NCI-H774 (cell line): ENCODE measurements around the gene OCA2.

Source experiments
- DNase-seq: peaks from one replicate; lab custom pipeline; 2025; lab: John Stamatoyannopoulos, UW

Gene OCA2

GRCh38 chr15:28103831-28104230 is 4.7 kb upstream of the OCA2 start:
- DNase-seq: no peak

DNA sequence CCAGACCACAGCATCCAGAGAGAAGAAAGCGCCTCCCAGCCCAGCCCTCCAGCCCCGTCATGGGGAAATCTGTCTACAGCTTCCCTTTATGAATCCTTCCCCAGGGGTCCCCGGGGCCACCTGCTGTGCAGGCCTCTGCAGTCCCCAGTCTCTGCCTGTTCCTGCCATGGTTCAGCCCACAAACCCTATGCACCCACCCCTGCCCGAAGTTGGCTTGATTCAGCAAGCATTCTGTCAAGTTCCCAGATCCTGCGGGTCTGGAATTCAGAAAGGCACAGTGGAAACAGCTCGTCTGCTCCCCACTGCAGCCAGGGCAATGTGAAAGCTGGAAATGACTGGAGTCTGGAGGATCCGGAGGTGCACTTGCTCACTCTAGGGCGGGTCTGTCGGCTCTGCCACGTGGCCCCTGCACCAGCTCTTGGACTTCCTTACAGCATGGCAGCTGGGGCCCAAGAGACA is 2.9 kb upstream of the OCA2 start:
- DNase-seq: no peak

DNA sequence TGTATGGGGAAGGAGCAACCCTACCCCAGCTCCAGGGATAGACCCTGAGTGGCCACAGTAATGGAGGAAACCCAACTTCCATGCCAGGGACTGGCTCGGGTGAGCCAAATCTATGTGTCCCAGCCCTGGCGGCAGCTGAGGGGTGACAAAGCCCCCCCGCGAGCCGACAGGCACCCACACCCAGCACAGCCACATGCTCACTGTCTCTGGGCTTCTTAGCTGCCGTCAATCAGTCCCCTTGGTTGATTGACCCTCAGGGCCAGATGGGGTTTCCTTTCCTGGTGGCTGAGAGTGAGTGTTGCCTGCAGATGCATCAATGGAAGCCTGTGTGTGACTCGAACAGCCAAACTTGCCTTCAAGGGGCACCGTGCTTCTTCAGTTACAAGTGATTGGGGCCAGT is 2.1 kb upstream of the OCA2 start:
- no peak for DNase-seq

GRCh38 chr15:28100516-28101195 is 1.5 kb upstream of the OCA2 start:
- DNase-seq: no peak

DNA sequence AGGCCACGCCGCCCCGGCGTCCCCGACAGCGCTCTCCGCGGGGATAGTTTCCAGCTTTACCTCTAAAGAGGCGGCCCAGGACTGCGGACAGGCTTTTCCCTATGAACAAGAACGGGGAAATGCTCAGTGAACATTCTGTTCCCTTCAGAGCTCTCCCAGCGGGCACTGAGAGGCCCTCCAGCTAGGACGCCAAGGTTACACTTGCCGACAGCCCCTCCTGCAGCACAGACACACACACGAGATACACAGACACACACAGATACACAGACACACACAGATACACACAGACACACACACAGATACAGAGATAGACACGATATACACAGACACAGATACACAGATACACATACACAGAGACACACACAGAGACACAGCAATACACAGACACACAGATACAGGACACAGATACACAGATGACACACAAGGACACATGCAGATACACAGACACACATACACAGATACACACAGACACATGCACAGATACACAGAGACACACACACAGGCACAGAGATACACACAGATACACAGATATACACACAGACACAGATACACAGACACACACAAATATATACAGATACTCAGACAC is 533 bp upstream of the OCA2 start:
- DNase-seq: no peak

DNA sequence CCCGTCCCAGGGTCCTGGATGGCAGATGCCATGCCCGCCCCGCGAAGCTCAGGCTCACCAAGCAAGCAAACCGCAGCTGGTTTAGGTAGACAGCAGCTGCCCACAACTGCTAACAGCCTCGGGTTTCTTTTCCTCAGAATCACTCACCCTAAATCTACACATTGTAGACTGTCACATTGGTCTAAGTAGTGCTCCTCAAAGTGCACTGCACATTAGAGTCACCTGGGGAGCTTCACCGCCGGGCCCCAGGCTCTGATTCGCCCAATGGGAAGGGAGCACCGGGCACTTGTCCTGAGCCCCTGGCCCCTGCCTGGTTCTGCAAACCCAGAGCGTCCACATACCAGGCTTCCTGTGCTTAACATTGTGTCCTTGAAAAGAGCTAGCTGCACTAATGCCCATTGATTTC is 752 bp downstream of the OCA2 start:
- DNase-seq: no peak

DNA sequence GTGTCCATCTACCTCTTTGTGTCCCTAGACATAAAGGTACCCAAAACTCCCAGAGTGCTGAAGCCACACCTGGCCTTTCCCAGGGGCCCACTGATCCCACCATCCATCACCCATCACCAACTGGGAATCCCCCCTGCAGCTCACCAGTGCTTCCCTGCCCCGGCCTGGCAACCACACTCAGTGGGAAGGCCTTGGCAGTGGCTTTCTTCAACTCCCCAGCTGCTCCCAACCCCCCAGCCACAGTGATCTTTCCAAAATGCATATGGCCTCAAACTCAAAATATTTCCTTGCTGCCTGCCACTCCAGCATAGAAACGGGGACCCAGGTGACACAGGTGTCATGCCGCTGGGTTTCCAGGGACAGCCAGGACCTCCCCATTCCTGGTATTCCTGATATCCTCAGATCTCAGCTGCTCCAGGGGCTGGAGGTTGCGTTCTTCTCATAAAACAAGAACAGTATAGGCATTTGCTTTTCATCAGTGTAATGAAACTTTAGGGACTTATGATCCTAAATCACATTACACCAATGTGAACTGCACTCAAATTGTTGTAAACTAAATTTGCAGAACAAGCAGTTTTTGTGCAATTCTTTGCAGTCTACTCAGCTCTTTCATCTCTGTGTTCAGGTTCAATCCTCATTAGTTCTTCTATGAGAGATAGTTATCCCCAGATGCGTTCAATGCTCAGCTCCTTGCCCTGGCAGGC is 1.3 kb downstream of the OCA2 start:
- DNase-seq: no peak

DNA sequence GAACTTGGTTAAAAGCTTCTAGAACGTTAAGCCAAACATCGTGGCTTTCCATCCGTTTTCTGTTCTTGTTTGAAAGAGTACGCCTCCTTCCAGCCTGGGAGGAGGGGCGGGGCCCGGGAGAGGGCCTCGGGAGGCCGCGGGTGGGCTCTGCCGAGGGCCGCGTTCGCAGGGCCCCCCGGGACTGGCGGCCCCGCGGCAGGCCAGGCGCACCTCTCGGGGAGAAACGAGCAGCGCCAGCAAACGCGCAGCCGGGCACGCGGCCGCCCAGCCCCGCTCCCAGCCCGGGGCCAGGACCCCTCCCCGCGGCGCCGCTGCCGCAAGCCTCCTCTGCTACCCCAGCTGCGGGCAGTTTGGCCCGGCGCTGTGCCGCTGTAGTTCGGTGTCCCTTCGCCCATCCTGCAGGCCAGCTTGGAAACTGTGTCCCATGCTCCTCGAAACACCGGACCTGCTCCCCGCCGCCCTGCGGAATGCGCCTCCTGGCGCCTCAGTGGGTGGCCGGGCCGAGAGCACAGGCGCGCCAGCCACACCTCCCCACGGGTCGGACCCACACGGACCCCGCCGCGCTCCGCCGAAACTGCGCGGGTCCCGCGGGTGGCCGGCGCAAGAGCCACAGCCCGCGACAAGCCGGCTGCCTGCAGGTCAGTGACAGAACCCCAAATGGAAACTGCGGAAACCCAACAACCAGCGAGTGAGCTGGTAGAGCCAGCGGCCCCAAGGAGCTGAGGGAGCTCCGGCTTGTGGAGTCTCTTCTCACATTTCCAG is 2.3 kb downstream of the OCA2 start:
- DNase-seq: no peak

GRCh38 chr15:28096411-28096669 is 2.8 kb downstream of the OCA2 start:
- DNase-seq: no peak

DNA sequence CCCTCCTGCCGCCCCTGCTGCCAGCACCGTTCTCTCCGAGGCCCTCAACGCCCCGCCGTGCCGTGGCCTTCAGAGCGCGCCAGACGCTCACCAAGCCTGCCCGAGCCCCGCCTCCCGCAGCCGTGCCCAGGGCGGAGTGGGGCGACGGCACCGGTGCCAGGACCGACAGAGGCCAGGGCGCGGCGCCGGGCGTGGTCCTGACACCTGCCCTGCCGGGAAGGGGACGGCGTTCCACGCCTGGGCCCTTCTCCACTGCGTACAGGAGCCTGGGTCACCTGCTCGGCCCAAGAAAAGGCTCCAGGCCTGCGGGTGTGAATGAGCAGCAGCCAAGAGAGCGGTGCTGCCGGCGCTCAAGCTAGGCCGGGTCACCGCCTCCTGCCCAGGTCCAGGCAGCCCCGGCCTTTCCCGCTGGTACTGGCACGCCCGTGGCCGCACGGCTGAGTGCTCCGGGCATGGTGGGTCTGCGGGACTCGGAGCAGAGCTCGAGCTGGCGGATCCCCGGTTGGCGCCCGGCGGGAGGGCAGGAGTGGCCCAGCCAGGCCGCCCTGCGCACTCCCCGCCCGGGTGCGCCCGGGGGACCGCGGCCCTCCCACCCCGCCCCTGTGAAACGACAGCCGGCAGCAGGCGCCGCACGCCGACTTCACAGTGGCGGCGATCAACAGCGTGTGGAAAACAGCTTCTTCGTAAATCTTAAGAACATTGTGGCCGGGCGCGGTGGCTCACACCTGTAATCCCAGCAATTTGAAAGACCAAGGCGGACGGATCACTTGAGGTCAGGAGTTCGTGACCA is 4.2 kb downstream of the OCA2 start:
- peak; percentile 58 for DNase-seq

DNA sequence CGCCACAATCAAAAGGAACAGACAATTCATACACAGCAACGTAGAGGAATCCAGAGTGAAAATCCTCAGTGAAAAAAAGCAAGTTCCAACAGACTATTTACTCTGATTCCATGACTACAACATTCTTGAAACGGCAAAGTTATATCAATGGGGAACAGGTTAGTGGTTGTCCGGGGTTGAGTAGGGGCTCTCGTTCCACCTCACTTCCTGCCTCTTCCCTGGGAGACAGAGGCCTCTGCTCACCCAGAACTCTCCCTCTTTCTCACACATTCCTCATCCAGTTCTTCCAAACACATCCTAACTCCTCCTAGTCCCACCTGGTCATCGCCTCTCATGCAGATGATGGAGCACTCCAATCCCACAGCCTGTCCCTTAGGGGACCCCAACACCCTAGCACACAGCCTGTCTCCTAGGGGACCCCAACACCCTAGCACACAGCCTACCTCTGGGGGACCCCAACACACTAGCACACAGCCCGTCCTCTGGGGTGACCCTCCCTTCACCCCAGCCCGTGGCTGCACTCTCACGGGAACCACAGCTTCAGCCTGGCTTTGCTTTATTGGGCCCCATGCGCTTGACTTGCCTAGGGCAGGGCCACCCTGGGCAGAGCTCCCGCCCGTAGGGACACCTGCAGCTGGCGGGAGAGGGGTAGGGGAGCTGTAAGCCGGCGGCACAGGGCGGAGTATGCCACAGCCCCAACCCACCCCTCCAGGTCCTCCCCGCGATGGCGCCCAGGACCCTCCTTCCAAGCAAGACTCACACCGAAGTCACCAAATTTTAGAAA is 5.2 kb downstream of the OCA2 start:
- DNase-seq: no peak

DNA sequence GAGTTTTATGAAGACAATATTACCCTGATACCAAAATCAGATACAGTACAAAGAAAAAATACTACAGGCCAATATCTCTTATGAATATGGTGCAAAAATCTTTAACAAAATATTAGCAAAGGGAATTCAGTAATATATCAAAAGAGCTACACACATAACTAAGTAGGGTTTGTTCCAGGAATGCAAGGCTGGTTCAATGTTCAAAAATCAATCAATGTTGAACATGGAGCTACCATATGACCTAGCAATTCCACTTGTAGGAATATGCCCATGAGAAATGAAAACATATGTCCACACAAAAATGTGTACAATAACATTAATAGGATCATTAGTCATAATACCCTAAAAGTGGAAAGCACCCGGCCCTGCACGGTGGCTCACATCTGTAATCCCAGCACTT is 7.8 kb downstream of the OCA2 start:
- no peak for DNase-seq

DNA sequence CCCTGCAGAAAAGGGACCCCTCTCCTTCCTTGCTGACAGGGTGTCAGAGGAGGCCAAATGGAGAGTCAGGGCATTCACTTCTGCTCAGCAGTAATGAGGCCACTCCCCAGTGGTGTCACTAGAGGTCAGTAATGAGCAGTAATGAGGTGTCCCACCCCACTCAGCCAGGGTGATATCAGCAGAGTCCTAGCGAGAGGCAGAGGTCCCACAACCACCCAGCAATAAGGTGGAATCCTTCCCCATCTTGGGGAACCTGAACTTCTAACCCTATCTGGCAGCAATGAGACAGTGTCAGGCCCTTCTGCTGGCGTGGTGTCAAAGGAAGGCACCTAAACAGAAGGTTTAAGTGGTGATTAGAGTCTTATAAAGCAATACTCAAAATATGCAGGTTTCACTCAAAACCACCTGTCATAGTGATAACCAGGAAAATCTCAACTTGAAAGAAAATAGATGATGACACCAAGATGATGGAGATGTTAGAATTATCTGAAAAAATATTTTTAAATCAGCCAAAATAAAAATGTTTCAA is 12.9 kb downstream of the OCA2 start:
- no peak for DNase-seq

- DNase-seq: no peak
These were observed 13.5 kb downstream of the OCA2 start for GRCh38 chr15:28085489-28086174.

- no peak for DNase-seq
These were observed 14.6 kb downstream of the OCA2 start for GRCh38 chr15:28084547-28084946.

GRCh38 chr15:28082891-28083684 is 16.0 kb downstream of the OCA2 start:
- DNase-seq: no peak

GRCh38 chr15:28081594-28081993 is 17.5 kb downstream of the OCA2 start:
- DNase-seq: no peak

GRCh38 chr15:28080386-28080785 is 18.7 kb downstream of the OCA2 start:
- DNase-seq: no peak

DNA sequence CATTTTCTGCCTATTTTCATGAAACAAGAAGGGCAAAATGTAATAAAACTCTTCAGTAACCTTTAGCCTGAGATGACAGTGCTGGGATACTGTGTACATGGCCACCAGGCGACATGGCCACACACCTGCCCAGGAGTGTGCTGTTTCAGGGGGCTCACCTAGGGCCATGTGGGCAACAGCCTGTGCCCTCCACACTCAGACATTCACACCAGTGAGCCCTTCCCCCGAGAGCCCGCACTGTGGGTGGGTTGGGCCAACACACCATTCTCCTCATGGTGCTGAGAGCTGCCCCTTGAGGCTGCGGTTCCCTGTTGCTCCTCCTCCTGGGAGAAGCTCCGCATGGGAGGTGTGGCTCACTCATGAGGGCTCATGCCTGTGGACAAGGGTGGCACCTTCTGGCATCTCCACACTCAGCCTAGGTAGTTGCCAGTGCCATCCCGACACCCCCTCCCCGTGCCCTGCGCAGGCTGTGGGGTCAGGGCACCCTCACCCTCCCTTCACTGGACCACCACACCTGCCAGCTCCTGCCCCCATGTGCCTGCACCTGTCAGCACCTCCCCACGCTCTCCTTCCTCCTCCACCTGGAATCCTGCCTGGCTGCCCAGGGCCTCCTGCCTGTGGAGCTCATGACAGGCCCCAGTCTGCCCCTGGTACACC is 19.7 kb downstream of the OCA2 start:
- DNase-seq: no peak
